Renal cortex interstitium (tissue), 11 donors: ENCODE data around the gene SPOUT1. TPM values are rescaled to one million over a fixed set of nuclear protein-coding genes. Genes with fewer than 3 reads are reported as not detected.
"Not testable (repeated sequence)": the region's sequence is repeated elsewhere in the genome, so short reads cannot be mapped to it uniquely, and the experiment has no call there.

ENCODE experiments used
- DNase-seq, 11 donors: peaks; one replicate each; pipeline ENCODE4 v3.0.0-alpha.2; 2013; ENCODE audit warnings: low read depth in 9 of 11, low spot score in 4 of 11; ENCODE audit errors: extremely low read depth in 1 of 11
- polyA plus RNA-seq, 3 donors: library from polyadenylated mRNA; unstranded; fragments of 120-200 nt; gene quantifications; one replicate each; pipeline ENCODE4 v1.2.1, GENCODE V29; 2013; ENCODE audit not compliant: insufficient read length in 3 of 3

Gene SPOUT1
- polyA plus RNA-seq, 3 donors: 31.7 to 39.8 (median 34.2) TPM

DNA sequence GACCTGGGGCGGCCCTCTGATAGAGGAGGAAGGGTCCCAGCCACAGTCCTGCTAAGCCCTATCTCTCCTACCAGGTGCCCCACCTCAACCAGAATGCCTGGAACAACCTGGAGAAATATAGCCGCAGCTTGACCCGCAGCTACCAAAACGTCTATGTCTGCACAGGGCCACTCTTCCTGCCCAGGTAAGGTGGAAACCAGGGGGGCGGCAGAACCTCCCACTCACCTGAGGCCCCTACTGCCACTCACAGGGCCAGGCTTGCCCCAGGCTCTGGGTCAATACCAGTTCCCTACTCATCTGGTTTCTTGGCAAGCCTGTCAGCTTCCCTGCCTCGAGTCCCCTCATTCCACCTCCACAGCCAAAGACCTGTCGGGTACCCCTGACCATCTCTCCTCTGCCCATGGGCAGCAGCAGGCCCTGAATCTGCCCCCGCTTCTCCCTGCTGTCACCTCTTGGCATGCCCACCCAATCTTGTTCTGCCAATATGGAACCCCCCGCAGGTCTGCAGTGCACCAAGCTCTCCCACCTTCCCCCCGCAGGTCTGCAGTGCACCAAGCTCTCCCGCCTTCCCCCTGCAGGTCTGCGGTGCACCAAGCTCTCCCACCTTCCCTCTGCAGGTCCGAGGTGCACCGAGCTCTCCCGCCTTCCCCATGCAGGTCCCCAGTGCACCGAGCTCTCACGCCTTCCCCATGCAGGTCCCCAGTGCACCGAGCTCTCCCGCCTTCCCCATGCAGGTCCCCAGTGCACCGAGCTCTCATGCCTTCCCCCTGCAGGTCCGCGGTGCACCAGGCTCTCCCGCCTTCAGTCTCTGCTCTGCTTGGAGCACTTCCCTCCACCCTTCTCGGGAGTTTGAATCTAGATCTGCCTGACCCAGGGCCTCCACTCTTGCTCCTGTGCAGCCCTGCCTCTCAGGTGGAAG is 8.7 kb downstream of the SPOUT1 start:
- DNase-seq: no peak

DNA sequence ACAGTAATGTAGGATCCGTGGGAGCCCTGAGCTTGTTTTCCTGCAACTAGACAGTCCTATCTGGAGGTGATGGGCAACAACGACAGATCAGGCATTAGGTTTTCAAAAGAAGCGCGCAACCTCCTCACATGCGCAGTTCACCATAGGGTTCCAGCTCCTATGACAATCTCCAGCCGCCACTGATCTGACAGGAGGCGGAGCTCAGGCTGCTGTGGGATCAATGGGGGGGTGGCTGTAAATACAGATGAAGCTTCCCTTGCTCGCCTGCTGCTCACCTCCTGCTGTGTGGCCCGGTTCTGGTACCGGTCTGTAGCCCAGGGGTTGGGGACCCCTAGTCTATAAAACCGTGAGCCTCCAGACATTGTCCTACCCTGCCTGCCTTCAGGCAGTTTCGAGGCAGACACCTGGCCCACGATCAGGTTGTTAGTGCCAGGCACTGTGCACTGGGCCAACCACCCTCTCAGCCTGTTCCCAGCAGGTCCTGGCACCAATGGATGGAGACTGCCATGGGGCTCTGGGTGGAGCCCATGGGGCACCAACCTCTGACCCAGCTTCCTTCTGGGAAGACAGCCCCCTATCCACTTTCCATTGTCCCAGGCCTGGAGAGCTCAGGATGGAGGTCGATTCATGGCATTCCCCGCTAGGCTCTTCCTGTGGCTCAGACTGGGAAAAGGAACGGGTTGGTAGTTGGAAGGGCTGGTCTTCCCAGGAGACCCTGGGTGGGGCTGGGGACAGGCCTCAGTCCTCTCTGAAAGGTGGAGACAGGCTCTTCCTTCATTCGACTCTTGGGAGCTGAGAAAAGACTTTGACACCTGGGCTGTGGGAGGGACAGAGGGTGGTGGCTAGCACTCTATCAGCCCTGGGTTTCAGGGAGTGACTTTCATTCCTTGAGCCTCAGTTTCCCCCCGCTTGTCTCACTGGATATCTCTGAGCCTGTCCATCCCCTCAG is 9.6 kb downstream of the SPOUT1 start:
- DNase-seq: no peak

DNA sequence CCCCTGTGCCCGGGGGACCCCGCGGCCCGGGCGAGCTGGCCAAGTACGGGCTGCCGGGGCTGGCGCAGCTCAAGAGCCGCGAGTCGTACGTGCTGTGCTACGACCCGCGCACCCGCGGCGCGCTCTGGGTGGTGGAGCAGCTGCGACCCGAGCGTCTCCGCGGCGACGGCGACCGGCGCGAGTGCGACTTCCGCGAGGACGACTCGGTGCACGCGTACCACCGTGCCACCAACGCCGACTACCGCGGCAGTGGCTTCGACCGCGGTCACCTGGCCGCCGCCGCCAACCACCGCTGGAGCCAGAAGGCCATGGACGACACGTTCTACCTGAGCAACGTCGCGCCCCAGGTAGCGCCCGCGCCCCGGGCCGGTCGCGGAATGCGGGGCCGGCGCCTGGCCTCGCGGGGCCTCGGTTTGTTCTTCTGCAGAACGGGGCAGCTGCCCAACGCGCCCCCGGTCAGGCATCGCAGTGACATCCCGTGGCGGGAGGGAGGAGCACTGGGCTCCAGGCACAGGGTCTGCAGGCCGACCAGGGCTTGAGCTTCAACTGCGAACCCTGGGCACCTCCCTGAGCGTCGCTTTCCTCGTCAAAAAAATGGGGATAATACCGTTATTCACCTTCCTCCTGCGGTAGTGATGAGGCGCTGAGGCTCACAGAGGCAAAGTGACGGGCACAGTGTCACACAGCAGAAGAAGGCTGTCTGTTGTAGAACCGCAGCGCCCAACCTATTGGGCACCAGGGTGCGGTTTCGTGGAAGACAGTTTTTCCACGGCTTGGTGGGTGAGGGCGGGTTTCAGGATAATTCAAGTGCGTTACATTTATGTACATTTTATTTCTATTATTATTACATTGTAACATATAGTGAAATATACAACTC is 10.5 kb downstream of the SPOUT1 start:
- peak in 4 of 11 donors; percentile 5 to 20 (median 12) for DNase-seq

DNA sequence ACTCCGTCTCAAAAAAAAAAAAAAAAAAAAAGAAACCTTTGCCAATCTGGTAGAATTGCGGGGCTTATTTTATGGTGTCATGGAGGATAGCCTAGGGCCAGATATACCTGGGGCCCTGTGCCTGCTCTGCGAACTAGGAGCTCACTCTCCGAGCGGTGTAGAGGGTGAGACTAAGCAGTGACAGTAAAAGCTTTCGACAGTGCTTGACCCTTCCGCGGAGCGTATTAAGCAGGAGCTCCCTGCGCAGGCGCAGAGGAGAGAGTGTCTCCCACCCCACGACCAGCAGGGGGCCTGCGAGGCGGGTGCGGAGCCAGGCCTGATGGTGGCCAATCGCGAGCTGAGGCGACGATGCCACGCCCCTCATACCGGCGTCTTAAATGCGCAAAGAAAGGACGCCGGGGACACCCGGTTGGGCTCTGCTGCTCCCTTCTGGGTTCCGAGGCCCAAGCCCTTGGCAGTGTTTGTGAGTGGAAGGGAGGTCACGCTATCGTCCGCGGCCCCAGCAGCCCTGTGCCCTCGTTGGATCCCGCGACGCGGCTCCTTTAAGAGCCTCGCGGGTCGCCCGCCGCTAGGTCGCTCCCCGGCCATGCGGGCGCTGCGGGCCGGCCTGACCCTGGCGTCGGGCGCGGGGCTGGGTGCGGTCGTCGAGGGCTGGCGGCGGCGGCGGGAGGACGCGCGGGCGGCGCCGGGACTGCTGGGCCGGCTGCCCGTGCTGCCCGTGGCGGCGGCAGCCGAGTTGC is 11.3 kb downstream of the SPOUT1 start, which contains the start of gene ENDOG:
ENDOG (plus strand) TSS at position 402 of the 740 bp plus-strand sequence; CDS start at position 587, 185 bp downstream.
- DNase-seq: peak; percentile 90 to 97 (median 95)

DNA sequence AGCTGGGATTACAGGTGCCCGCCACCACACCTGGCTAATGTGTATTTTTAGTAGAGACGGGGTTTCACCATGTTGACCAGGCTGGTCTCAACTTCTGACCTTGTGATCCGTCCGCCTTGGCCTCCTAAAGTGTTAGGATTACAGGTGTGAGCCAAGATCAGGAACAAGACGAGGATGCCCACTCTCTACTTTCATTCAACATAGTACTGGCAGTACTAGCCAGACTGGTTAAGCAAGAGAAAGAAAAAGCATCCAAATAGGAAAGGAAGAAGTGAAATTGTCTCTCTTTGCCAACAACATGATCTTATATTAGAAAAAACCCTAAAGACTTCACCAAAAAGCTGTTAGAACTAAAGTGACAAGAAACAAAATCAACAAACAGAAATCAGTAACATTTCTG is 18.7 kb downstream of the SPOUT1 start:
- DNase-seq: no peak

DNA sequence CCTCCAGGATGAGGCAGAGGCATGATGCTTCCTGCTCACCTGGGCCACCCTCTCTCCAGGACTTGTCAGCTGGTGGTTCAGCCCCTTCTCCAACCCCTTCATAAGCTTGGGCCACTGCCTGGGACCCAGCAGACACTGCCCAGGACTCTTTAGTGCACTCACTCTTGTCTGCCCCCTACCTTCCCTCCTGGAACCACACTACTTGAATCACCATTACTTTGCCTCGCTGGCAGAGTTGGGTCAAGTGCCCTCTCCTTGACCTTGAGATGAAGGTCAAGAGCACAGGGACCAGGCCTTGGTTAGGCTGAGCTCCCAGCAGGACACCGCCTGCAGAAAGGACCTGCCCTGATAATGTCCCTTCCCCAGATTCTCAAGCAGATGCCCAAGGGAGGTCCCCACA is 19.8 kb downstream of the SPOUT1 start:
- DNase-seq: no peak

DNA sequence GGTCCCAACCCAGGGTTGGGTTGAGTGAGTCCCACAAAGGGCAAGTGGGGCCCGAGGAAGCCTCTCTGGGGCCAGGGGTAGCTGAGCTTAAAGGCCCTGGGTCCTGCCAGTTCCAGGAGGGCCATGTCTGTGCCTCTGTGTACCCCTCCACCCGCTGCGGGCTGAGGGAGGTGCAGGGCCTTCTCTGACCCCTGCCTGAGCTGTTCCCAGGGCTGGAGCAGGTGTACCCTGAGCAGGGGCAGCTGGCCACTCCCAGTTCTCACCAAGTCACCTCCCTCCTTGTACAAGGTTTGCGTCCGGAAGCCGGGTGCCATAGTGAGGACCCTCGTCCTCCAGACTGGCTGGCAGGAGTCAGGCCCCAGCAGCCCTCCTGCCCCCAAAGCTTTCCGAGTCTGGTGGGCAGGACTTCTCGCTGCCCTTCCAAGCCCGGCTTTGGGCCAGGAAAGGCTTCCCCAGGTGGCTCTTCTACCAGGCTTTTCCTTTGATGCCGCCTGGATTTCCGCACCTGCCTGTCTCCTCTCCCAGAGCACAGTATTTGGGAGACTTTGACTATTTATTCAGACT is 20.5 kb downstream of the SPOUT1 start:
- no peak for DNase-seq

DNA sequence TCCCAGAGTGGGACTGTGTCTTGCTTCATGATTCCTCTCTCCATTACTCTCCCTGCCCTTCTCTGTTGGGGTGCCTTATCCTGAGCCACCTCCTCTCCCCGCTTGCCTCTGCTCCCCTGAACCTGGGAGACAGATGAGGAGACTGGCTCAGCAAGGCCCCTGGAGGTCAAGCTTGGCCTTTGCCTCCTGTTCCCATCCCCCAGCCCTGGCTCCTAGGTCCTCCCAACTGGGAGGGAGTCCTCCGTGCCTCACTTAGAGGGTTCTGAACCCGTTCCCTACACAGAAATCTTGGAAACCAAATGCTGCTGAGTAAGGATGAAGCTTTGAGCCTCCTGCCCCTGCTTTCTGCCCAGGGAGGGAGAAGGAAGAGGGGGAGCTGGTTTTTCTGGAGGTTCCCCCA is 21.1 kb downstream of the SPOUT1 start:
- no peak for DNase-seq

DNA sequence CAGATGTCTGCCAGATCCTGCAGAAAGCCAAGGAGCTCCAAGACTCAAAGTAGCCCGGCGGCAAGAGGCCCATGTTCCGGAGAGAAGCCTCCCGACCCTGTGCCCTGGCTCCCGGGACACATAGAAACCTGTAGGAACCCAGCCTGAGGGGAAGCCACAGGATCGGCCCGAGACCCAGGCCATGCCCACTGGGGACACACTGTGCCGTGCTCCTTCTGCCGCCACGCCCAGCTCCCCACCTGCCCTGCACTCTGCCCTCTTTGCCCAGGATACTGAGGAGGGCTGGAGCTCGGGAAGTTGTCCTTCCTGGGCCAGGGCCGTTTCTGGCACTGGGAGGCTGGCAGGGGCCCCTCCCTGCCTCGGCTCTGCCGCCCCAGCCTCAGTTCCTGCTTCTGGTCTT is 21.8 kb downstream of the SPOUT1 start:
- no peak for DNase-seq

DNA sequence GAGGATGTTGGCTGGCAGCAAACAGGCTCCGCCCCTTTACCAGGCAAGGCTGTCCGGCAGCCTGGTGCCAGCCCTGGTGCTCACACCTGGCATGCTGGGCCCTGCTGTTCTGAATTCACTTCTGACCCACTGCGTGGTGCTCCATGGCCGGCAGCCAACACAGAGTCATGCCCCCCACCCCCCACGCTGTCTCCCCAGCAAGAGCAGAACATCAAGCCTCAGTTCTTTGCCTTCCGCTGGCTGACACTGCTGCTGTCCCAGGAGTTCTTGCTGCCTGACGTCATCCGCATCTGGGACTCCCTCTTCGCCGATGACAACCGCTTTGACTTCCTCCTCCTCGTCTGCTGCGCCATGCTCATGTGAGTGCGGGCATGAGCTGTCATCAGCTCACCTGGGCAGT is 23.9 kb downstream of the SPOUT1 start:
- DNase-seq: no peak

DNA sequence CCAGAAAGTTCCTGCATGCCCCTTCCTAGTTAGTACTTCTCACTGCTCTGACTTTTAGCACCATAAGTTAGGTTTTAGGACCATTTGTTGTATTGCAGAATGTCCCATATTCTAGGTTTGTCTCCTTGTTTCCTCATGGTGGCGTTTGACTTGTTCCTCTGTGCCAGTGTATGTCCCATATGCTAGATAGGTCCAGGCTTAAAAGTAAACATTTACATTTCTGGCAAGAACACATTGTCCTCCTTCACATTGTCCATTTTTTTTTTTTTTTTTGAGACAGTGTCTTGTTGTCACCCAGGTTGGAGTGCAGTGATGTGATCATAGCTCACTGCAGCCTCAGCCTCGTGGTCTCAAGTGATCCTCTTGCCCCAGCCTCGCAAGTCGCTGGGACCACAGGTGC is 27.1 kb downstream of the SPOUT1 start:
- DNase-seq: no peak

DNA sequence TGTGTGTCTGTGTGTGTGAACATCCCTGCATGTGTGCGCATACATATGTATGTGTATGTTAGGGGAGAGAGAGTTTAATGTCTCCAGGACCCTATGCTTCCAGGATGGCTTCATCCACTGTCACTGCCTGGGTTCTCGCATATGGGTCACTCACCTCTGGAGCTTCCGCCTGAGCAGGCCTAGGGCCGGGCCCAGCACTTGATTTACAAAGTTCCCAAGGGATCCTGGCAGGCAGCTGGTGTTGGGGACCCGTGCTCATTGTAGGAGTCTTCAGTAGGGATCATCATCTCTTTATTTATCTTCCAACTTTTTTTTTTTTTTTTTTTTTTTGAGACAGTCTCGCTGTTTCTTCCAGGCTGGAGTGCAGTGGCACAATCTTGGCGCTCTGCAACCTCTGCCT is 29.5 kb downstream of the SPOUT1 start:
- no peak for DNase-seq

DNA sequence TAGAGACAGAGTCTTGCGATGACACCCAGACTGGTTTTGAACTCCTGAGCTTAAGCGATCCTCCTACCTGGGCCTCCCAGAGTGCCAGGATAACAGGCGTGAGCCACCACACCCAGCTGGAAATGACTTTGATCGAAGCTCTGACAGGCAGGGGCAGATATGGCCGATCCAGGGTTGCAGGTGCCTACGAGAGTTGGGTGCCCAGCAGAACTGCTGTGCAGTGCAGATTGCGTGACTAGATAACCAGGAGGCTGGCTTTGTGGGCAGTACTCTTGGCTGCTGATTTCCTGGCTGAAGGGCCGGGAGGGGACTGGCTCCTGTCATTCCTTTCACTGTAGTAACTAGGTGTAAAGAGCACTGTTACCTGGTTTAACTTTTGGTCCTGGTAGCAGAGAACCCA is 30.7 kb downstream of the SPOUT1 start:
- DNase-seq: no peak

DNA sequence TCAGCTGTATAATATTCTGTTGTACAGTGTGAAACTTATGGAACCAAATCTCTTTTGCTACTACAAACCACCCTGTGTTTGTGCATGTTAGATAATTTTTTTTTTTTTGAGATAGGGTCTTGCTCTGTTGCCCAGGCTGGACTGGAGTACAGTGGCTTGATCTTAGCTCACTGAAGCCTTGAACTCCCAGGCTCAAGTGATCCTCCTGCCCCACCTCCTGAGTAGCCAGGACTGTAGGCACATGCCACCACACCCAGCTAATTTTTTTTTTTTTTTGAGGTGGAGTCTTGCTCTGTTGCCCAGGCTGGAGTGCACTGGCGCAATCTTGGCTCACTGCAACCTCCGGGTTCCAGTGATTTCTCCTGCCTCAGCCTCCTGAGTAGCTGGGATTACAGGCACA is 34.6 kb downstream of the SPOUT1 start:
- DNase-seq: not testable (repeated sequence)

DNA sequence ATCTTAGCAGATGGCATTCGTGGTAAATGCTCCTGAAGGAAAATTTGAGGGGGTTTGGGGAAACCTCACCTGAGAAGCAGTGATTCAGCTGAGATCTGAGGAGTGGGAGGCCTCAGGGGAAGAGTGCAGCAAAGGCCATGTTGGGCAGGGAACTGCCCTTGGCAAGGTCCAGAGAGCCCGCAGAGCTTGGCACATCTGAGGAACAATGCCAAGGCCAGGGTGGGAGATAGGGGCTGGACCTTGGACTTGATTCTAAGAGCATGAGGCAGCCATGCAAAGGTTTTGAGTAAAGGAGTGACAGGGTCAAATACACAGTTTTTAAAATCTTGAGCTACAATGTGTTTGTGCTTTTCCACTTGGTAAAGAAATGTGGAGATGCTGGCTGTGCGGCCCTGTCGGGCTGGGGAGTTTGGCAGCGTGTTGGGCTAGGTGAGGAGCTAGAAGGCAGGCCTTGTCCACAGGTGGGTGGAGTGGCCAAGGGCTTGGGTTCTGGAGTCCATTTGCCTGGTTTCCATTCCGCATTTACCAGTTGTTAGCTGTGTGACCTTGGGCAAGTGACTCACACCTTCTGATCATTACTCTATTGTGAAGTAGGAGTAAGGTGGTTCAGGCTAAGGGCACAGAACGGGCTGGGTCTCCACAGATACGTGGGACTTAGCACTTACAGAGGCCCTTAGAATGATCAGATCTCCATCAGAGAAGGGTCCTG is 36.5 kb downstream of the SPOUT1 start:
- DNase-seq: no peak

DNA sequence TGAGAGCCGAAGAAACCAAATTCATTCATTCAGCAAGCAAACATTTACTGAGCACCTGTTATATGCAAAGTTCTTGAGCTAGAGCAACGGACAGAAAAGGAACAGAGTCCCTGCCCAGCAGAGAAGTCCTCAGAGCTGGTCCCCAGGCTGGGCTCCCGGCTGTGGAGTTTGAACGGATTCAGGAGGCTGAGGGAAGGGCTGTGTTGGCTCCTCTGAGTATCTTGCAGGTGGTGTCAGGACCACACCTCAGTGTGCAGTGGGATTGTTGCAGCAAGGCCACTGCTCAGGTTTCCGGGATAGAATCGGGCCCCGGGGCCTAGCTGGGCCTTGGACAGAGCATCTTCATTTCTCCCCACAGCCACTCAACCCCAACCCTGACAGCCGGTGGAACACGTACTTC is 37.5 kb downstream of the SPOUT1 start:
- no peak for DNase-seq

DNA sequence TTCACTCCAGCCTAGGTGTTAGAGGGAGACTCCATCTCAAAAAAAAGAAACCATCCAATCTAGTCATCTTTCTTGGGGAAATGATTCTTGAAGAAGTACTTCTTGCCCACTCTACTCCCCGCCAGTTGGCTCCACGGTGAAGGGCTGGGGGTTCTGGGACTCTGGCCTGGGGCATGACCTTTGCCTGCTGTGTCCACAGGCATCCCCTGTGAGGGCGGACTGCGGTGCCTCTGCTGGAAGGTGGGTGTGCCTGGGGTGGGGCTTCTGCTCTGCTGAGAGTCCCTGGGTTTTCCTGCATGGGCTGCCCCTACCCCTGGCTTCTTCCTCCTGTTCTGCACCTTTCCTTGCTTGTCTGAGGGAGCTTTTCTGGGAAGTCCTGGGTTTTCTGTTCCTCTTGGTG is 39.1 kb downstream of the SPOUT1 start:
- DNase-seq: no peak
